Neural cell (in vitro differentiated cells): Measurements from ENCODE around the gene LCN10. TPM values are rescaled to one million over a fixed set of nuclear protein-coding genes. Genes with fewer than 3 reads are reported as not detected.

Experiments
- H2AFZ ChIP-seq: fragments of 200-600, 300-800 bp; sonication (generic), shearing (Covaris generic); 2 replicates; pipeline ENCODE4 v1.6.0; 2014; ENCODE audit warnings: low read depth, mild to moderate bottlenecking, antibody characterized with exemption, low read length, moderate library complexity
- H3F3A ChIP-seq: fragments of 200-600 bp; shearing (Covaris generic); 2 replicates; pipeline ENCODE4 v1.6.1; 2016; ENCODE audit warnings: mild to moderate bottlenecking, moderate library complexity, mixed read lengths, antibody characterized with exemption, low read length; ENCODE audit not compliant: insufficient read depth, poor library complexity, severe bottlenecking
- H3K27ac ChIP-seq: fragments of 200-600, 300-800 bp; sonication (generic), shearing (Covaris generic); 2 replicates; pipeline ENCODE4 v1.5.1; 2014; ENCODE audit warnings: mild to moderate bottlenecking, low read length, moderate library complexity
- H3K27me3 ChIP-seq: fragments of 300-800, 200-600 bp; sonication (generic), shearing (Covaris generic); 2 replicates; pipeline ENCODE4 v1.6.0; 2014; ENCODE audit warnings: mild to moderate bottlenecking, low read depth, low read length, moderate library complexity; ENCODE audit not compliant: insufficient read depth
- H3K36me3 ChIP-seq: fragments of 300-800, 200-600 bp; sonication (generic), shearing (Covaris generic); 2 replicates; pipeline ENCODE4 v1.5.1; 2014; ENCODE audit warnings: mild to moderate bottlenecking, antibody characterized with exemption, low read length, moderate library complexity; ENCODE audit not compliant: insufficient read depth
- H3K4me2 ChIP-seq: fragments of 300-800, 200-600 bp; sonication (generic), shearing (Covaris generic); 2 replicates; pipeline ENCODE4 v1.6.0; 2014; ENCODE audit warnings: mild to moderate bottlenecking, low read length
- H3K4me3 ChIP-seq: fragments of 300-800, 200-600 bp; sonication (generic), shearing (Covaris generic); 2 replicates; pipeline ENCODE4 v1.5.1; 2014; ENCODE audit warnings: mild to moderate bottlenecking, low read length, moderate library complexity
- H3K79me2 ChIP-seq: fragments of 200-600 bp; shearing (Covaris generic); replicated peaks from 2 replicates; pipeline ENCODE4 v1.6.0; 2014; ENCODE audit warnings: mild to moderate bottlenecking, low read length, moderate library complexity; ENCODE audit not compliant: insufficient read depth
- H3K9ac ChIP-seq: fragments of 300-800, 200-600 bp; sonication (generic), shearing (Covaris generic); 2 replicates; pipeline ENCODE4 v1.6.1; 2016; ENCODE audit warnings: mild to moderate bottlenecking, low read length, mixed read lengths
- H3K9me2 ChIP-seq: fragments of 200-600 bp; shearing (Covaris generic); 2 replicates; pipeline ENCODE4 v1.6.1; 2016; ENCODE audit warnings: mild to moderate bottlenecking, low read length, mixed read lengths; ENCODE audit not compliant: insufficient read depth
- H3K9me3 ChIP-seq: fragments of 200-600, 300-800 bp; sonication (generic), shearing (Covaris generic); 2 replicates; pipeline ENCODE4 v1.6.1; 2016; ENCODE audit warnings: mild to moderate bottlenecking, mixed run types, low read length, moderate library complexity, mixed read lengths
- H4K20me1 ChIP-seq: fragments of 200-600 bp; shearing (Covaris generic); 2 replicates; pipeline ENCODE4 v1.6.1; 2016; ENCODE audit warnings: mild to moderate bottlenecking, mixed run types; ENCODE audit not compliant: insufficient read depth
- CTCF ChIP-seq: fragments of 450-650 bp; IDR thresholded peaks from 2 replicates; pipeline ENCODE4 v1.5.1; 2014; ENCODE audit warnings: antibody characterized with exemption, mild to moderate bottlenecking, moderate library complexity; ENCODE audit not compliant: poor library complexity, severe bottlenecking
- EP300 ChIP-seq: fragments of 450-650 bp; conservative IDR thresholded peaks from 2 replicates; pipeline ENCODE4 v1.6.1; 2014; ENCODE audit warnings: antibody characterized with exemption, mild to moderate bottlenecking, moderate library complexity; ENCODE audit not compliant: poor library complexity, severe bottlenecking
- EZH2 ChIP-seq: fragments of 200-600, 300-800 bp; shearing (Covaris generic), sonication (generic); IDR thresholded peaks from 2 replicates; pipeline ENCODE4 v1.6.1; 2014; ENCODE audit warnings: antibody characterized with exemption, low read length, borderline replicate concordance, mild to moderate bottlenecking; ENCODE audit not compliant: insufficient read depth, poor library complexity, severe bottlenecking
- MXI1 ChIP-seq: fragments of 450-650 bp; conservative IDR thresholded peaks from 2 replicates; pipeline ENCODE4 v1.6.1; 2014; ENCODE audit warnings: antibody characterized with exemption, mild to moderate bottlenecking; ENCODE audit not compliant: poor library complexity, severe bottlenecking
- POLR2AphosphoS5 ChIP-seq: IDR thresholded peaks from 2 replicates; pipeline ENCODE4 v1.6.1; 2012
- RAD21 ChIP-seq: fragments of 450-650 bp; conservative IDR thresholded peaks from 2 replicates; pipeline ENCODE4 v1.6.1; 2014; ENCODE audit warnings: antibody characterized with exemption, mild to moderate bottlenecking, moderate library complexity
- SMC3 ChIP-seq: fragments of 450-650 bp; conservative IDR thresholded peaks from 2 replicates; pipeline ENCODE4 v1.6.1; 2014; ENCODE audit warnings: antibody characterized with exemption, mild to moderate bottlenecking, moderate library complexity; ENCODE audit not compliant: poor library complexity
- TAF1 ChIP-seq: IDR thresholded peaks from 2 replicates; pipeline ENCODE4 v1.6.1; 2012; ENCODE audit warnings: low read depth
- polyA plus RNA-seq: library from polyadenylated mRNA; depleted of rRNA; stranded (reverse); fragments of >200 nt; gene quantifications from 2 replicates; pipeline ENCODE4 v1.2.3, GENCODE V29; 2014
- TF ChIP-seq, protein P1 (sequence below): IDR thresholded peaks from 2 replicates; pipeline ENCODE4 v1.6.1; 2012; ENCODE audit warnings: borderline replicate concordance

LCN10 gene
- polyA plus RNA-seq, 1 donor from 2014 or later = not detected

- Histone ChIP-seq H3K36me3 (no peaks in the 10 kb centered on the region), H4K20me1 (no peaks in the 10 kb centered on the region), H3K4me3 (no peak overlapping the region), H2AFZ (no peak overlapping the region), H3F3A (no peaks in the 10 kb centered on the region), H3K79me2 (peaks cover 22% of the 10 kb centered on the region), H3K9ac (no peak overlapping the region), H3K4me2 (no peak overlapping the region), H3K27me3 (no peaks in the 10 kb centered on the region), H3K9me2 (no peaks in the 10 kb centered on the region), H3K27ac (no peak overlapping the region), H3K9me3 (no peaks in the 10 kb centered on the region)
- no peak for TF ChIP-seq POLR2AphosphoS5
- TF ChIP-seq RAD21 = no peak
- no peak for TF ChIP-seq EP300
- TF ChIP-seq CTCF = no peak
- TF ChIP-seq SMC3 = no peak
- TF ChIP-seq, protein P1, sequence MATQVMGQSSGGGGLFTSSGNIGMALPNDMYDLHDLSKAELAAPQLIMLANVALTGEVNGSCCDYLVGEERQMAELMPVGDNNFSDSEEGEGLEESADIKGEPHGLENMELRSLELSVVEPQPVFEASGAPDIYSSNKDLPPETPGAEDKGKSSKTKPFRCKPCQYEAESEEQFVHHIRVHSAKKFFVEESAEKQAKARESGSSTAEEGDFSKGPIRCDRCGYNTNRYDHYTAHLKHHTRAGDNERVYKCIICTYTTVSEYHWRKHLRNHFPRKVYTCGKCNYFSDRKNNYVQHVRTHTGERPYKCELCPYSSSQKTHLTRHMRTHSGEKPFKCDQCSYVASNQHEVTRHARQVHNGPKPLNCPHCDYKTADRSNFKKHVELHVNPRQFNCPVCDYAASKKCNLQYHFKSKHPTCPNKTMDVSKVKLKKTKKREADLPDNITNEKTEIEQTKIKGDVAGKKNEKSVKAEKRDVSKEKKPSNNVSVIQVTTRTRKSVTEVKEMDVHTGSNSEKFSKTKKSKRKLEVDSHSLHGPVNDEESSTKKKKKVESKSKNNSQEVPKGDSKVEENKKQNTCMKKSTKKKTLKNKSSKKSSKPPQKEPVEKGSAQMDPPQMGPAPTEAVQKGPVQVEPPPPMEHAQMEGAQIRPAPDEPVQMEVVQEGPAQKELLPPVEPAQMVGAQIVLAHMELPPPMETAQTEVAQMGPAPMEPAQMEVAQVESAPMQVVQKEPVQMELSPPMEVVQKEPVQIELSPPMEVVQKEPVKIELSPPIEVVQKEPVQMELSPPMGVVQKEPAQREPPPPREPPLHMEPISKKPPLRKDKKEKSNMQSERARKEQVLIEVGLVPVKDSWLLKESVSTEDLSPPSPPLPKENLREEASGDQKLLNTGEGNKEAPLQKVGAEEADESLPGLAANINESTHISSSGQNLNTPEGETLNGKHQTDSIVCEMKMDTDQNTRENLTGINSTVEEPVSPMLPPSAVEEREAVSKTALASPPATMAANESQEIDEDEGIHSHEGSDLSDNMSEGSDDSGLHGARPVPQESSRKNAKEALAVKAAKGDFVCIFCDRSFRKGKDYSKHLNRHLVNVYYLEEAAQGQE = no peak
- TF ChIP-seq TAF1 = no peak
- TF ChIP-seq EZH2 = no peak
- no peak for TF ChIP-seq MXI1
Measured at GRCh38 chr9:136718345-136719194, 24.2 kb downstream of the LCN10 start.

DNA sequence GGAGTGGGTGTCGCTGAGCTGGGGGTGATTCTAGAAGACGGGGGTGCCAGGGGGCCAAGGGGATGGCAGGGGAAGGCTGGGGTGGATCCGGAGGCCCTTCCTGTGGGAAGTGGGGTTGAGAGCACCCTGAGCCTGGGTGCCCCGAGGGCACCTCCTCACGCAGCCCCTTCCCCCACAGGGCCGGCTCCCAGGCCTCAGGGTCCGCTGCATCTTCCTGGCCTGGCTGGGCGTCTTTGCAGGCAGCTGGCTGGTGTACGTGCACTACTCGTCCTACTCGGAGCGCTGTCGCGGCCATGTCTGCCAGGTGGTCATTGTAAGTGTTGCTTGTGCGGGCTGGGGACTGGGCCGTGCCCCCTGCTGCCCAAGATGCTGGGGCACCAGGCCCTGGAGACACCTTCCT lies 25.3 kb downstream of the LCN10 start:
- no peak overlapping the region for H3K4me2 ChIP-seq
- no peaks in the 10 kb centered on the region for H4K20me1 ChIP-seq
- H3F3A ChIP-seq = no peaks in the 10 kb centered on the region
- peaks cover 29% of the 10 kb centered on the region for H3K79me2 ChIP-seq
- H3K36me3 ChIP-seq = no peaks in the 10 kb centered on the region
- H3K9me3 ChIP-seq = no peaks in the 10 kb centered on the region
- no peaks in the 10 kb centered on the region for H3K27me3 ChIP-seq
- H3K27ac ChIP-seq = no peak overlapping the region
- H3K9me2 ChIP-seq = no peaks in the 10 kb centered on the region
- H3K9ac ChIP-seq = no peak overlapping the region
- TF ChIP-seq CTCF (no peak), MXI1 (no peak), RAD21 (no peak), POLR2AphosphoS5 (no peak), SMC3 (no peak), TAF1 (no peak), EP300 (no peak), EZH2 (no peak)
- TF ChIP-seq, protein P1 = no peak
- H3K4me3 ChIP-seq = no peak overlapping the region
- H2AFZ ChIP-seq = no peak overlapping the region
